Measurements from ENCODE around the gene ATP2A3.
A peak's percentile ranks its signal among the peaks of the same experiment; 100 is the strongest.

Gene ATP2A3

DNA sequence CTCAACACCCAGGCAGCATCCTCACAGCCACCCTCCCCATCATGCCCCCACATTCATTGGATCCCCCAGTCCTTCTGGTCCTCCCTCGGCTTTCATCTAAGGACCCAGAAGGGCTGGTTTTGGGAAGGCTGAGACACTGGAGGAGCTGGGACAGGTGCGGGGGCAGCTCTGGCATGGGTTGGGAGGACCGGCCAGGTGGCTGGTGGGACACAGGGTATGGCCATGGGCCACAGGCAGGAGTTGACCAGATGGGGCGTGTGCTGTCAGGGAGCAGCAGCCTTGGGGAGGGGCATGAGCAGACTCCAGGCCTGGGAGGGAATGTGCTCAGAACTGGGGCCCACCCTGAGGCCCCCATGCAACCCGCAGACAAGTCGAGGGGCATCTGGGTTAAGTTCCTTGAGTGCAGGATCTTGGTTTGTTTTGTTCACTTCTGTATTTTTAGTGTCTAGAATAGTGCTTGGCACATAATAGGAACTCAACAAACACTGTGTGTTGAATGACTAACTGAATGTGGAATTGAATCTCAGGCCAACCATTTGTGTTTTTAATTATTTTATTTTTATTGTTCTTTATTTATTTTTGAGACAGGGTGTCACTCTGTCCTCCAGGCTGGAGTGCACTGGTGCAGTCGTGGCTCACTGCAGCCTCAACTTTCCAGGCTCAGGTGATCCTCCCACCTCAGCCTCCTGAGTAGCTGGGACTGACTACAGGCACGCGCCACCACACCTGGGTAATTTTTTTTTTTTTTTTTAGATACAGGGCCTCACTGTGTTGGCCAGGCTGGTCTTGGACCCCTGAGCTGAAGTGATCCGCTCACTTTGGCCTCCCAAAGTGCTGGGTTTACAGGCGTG, 53.6 kb downstream of the ATP2A3 start:
- DNase-seq (ENCODE audit: low spot score), result no peak

DNA sequence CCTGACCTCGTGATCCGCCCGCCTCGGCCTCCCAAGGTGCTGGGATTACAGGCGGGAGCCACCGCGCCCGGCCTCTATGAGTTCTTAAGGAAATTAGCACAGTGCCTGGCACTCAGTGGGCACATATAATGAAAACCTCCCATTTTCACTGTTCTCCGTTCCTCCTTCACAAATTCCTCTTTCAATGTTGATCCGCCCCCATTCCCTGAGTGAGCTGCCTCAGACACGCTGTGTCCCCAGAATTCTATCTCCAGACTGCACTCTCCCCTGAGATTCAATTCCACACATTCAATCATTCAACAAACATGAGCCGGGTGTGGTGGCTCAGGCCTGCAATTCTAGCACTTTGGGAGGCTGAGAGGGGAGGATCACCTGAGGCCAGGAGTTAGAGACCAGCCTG, 55.0 kb downstream of the ATP2A3 start:
- no peak for DNase-seq (ENCODE audit: low spot score)

DNA sequence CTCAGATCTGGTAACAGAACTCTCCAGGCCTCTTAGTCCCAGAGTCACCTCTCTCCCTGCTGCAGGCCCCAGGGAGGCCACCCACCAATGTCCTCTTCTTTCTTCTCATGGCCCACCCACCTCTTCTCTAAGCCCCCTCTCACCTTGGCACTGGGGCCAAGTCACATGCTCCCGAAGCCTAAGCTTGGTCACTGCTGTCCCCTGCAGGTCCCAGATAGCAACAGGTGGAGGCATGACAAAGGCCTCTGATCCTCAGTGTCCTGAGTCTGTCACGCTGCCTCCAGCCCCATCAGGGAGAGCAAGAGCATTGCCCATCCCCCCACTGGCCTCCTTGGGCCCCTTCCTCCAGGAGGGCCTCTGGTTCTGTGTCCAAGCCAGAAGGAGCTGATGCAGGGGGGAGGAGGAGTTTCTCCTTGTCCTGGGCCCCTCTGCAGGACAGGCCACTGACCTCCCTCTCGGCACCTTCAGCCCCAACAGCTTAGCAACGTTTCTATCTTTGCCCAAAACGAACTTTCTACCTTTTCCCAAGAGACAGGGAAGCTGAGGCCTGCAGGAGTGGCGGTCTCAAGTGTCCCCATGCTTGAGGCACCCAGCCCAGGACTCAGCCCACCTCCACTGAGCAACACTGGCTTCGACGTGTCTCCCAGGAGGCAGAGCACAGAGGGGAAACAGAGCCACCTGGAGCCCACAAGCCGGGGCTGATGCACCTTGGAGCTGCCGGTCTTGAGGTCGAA, 56.6 kb downstream of the ATP2A3 start:
- no peak for DNase-seq (ENCODE audit: low spot score)

DNA sequence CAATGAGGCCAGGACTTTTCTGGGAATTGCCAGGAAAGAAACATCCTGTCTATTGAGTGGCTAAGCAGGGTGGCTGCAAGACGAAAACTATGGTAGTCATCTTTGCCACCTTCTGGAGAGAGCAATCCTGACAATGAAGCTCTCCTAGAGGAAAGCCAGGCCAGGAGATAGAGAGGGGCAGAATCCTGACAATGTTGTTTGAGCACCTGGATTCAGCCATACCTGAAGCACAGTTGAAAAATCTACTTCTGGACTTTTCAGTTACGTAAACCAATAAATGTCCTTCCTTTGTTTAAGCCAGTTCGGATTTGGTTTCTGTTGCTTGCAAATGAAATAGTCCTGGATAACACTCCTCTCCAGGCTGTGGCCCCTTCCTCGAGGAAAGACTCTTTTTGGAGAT, 57.4 kb downstream of the ATP2A3 start:
- DNase-seq (ENCODE audit: low spot score), result no peak

GRCh38 chr17:3905017-3905520, 59.2 kb downstream of the ATP2A3 start:
- DNase-seq (ENCODE audit: low spot score), result no peak

DNA sequence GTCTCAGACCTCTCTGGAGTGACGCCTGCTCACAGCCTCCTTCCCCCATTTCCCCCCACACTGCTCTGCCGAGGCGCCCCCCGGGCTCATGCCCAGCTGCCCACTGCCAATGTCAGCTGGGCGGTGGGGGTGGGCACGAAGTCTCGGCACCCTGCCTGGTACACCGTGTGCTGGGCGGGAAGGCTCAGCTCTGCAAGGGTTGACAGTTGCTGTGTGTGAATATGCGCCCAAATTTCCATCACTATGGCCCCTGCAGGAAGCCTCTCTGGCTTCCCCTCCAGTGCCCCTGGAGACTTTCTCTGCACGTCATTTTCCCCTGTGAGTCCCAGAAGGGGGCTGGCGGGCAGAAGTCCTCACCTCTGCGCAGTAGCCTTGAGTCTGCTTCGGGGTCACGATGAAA, 59.7 kb downstream of the ATP2A3 start:
- DNase-seq (ENCODE audit: low spot score), result no peak

DNA sequence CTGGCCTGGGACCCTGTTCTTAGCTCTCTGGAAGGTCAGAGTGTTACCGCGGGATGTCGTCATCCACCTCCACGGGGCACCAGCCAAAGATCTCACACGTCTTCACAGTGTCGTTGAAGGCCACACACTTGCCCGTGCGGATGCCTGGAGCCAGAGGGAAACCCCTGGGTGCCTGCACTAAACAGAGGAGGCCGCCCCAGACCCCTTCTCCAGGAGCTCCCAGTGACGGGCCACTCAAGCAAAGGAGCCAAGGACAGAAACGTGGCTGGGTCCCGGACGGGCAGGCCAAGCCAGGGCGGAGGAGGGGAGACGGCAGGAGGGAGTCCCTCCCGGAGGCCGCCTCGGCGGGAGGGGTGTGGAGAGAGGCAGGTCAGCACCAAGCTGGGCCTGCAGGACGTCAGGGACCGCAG, 60.4 kb downstream of the ATP2A3 start:
- no peak for DNase-seq (ENCODE audit: low spot score)

GRCh38 chr17:3903051-3903825, 61.0 kb downstream of the ATP2A3 start:
- no peak for DNase-seq (ENCODE audit: low spot score)

GRCh38 chr17:3900646-3901045, 63.6 kb downstream of the ATP2A3 start:
- DNase-seq (ENCODE audit: low spot score), result no peak

- DNase-seq (ENCODE audit: low spot score), result no peak
Observed at GRCh38 chr17:3897731-3898130, 66.5 kb downstream of the ATP2A3 start.

GRCh38 chr17:3896968-3897235, 67.3 kb downstream of the ATP2A3 start:
- DNase-seq (ENCODE audit: low spot score), result no peak

DNA sequence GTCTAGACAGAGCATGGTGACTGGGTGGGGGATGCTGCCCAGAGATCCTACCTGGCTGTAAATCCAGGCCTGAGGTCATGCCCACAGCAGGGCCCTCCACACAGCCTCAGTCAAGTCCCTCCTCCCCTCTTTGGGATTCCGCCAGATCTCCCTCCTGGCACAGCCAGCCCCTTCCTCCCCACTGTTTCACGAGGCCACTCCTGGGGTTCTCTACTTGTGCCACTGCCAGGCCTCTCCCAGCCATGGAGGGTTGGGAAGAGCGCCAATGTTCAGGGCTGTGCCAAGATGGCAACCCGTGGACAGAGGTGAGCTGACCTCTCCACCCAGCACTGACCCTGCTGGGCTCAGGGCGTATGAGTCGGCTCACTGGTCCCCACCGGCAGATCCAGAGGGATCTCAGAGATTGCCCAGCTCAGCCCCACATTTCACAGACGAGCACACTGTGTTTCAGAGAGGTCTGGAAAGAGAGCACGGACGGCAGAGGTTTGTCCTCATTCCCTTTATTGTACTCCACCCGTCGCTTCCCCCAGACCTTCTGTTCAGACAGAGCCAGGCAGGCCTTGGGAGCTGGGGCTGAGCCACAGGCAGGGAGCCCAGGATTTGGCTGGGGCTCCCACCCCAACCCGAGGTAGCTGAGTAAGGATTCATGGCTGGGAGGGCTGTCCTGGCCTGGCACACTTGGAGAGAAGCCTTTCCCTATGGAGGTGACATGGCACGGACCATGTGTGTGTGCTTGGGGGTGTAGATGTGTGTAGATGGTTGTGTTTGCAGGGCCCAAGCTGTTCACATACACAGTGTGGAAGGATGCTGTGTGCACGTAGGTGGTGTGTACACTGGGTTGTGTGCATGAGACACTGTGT, 67.9 kb downstream of the ATP2A3 start:
- no peak for DNase-seq (ENCODE audit: low spot score)

DNA sequence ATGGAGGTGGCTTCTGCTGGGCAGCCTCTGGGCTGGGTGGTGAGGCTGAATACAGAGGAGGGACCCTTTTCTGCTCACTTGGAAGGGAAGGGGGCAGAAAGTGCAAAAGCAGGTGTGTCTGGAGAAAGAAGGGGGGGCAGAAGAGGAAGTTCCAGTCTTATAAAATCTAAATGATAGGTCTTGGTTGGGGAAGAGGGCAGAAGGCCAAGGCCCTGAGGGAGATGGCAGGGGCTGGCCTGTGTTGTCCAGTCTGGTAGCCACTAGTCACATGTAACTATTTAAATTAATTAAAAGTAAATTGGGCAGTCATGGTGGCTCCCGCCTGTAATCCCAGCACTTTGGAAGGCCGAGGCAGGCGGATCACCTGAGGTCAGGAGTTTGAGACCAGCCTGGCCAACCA, 68.9 kb downstream of the ATP2A3 start:
- DNase-seq (ENCODE audit: low spot score), result no peak

- no peak for DNase-seq (ENCODE audit: low spot score)
Observed at GRCh38 chr17:3894911-3895343, 69.3 kb downstream of the ATP2A3 start.

- DNase-seq (ENCODE audit: low spot score), result no peak
Observed at GRCh38 chr17:3894188-3894587, 70.0 kb downstream of the ATP2A3 start.

DNA sequence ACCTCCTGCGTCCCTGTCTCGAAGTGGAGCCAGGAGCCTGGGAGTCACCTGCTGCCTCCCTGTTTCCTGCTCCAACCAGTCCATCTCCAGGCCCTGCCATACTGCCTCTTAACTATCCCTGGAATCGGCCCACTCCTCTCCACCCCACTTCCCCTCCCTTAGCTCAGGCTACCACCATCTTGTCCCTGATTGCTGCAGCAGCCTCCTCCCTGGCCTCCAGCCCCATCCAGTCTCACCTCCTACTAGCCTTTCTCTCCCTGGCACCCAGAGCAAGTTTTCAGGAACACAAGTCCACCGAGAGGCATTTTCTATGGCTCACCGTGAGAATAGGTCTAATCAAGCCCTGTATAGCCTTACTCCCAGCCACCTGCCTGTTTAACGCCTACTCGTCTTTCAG, 70.5 kb downstream of the ATP2A3 start:
- DNase-seq (ENCODE audit: low spot score), result no peak

- peak; percentile 88 for DNase-seq (ENCODE audit: low spot score)
Observed at GRCh38 chr17:3893003-3893719, 71.1 kb downstream of the ATP2A3 start, which contains the start of gene CAMKK1. TSS of gene CAMKK1 (minus strand) at chr17:3893053. CDS start at chr17:3885687, 7,366 bp downstream.

DNA sequence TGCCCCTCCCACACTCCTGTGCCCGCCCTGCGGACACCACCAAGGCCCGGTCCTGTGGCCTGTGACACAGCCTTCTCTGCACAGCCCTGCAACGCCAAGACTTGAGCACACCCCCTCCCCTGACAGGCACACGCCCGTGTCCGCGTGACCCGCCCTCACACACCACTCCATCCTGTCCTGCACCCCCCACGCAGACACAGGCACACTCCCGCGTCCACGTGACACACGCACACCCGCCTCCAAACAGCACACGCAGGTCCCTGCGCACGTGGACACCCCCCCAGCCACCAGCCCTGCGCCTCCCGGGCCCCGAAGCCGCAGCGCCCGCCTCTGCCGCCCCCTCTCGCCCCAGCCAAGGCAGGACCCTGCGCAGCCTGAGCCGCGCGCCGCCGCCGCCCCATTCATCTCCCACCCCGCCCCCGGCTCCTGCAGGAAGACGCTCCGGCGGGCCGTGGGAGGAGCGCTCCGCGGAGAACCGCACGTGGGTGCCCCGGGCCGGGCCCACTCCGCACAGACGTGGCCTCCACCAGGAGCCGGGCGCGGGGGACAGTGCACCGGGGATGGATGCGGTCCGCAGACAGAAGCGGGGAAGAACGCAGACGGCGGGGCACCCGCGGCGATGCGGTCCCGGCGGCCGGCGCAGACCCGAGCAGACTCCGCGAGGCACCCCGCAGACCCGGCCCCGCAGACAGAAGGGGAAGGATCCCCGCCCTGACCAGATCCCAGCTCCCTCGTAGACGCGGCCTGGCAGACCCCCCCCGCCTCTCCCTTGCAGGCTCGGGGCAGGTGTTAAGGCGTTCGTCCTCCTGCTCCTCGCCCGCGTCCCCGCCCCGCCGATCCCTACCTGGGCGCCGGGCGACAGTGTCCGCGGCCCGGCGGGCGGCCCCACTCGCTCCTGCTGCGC, 71.9 kb downstream of the ATP2A3 start:
- peak; percentile 81 for DNase-seq (ENCODE audit: low spot score)

- no peak for DNase-seq (ENCODE audit: low spot score)
Observed at GRCh38 chr17:3891626-3892094, 72.6 kb downstream of the ATP2A3 start.

GRCh38 chr17:3890878-3891219, 73.4 kb downstream of the ATP2A3 start:
- DNase-seq (ENCODE audit: low spot score), result no peak
